ENCODE data around the gene NEK4.
"Not testable (repeated sequence)": the region's sequence is repeated elsewhere in the genome, so short reads cannot be mapped to it uniquely, and the experiment has no call there.

Gene NEK4

GRCh38 chr3:52777959-52778805 lies 7.4 kb upstream of the NEK4 start:
- no peak for ATAC-seq
- no peak for DNase-seq

- DNase-seq (no peak), ATAC-seq (no peak)
These were observed 6.6 kb upstream of the NEK4 start, which contains the start of gene ITIH1 for GRCh38 chr3:52777127-52777958. TSS of gene ITIH1 (plus strand) at chr3:52777599. CDS start at chr3:52777616, 17 bp downstream.

- not testable (repeated sequence) for ATAC-seq, DNase-seq
These were observed 5.7 kb upstream of the NEK4 start for GRCh38 chr3:52776486-52776885.

- ATAC-seq (no peak), DNase-seq (no peak)
These were observed 5.1 kb upstream of the NEK4 start for GRCh38 chr3:52775877-52776276.

- DNase-seq = no peak
- no peak for ATAC-seq
These were observed 4.4 kb upstream of the NEK4 start for GRCh38 chr3:52774901-52775864.

- ATAC-seq = no peak
- DNase-seq = no peak
These were observed 3.5 kb upstream of the NEK4 start for GRCh38 chr3:52774066-52774713.

- no peak for DNase-seq
- no peak for ATAC-seq
These were observed 2.8 kb upstream of the NEK4 start for GRCh38 chr3:52773361-52774065.

- no peak for DNase-seq
- no peak for ATAC-seq
These were observed 962 bp upstream of the NEK4 start for GRCh38 chr3:52771702-52772101.

- DNase-seq = no peak
- no peak for ATAC-seq
These were observed 568 bp upstream of the NEK4 start for GRCh38 chr3:52771334-52771681.

- ATAC-seq (no peak), DNase-seq (no peak)
These were observed 819 bp downstream of the NEK4 start for GRCh38 chr3:52769786-52770455.

- ATAC-seq = no peak
- no peak for DNase-seq
These were observed 7.3 kb downstream of the NEK4 start for GRCh38 chr3:52763466-52763865.

- ATAC-seq = no peak
- no peak for DNase-seq
These were observed 14.6 kb downstream of the NEK4 start for GRCh38 chr3:52756141-52756540.

- DNase-seq (no peak), ATAC-seq (no peak)
These were observed 16.4 kb downstream of the NEK4 start for GRCh38 chr3:52754373-52754772.

GRCh38 chr3:52752045-52752660 lies 18.6 kb downstream of the NEK4 start:
- ATAC-seq (no peak), DNase-seq (no peak)

- no peak for DNase-seq
- ATAC-seq = no peak
These were observed 27.0 kb downstream of the NEK4 start for GRCh38 chr3:52743721-52744120.

GRCh38 chr3:52743152-52743551 lies 27.6 kb downstream of the NEK4 start:
- DNase-seq (no peak), ATAC-seq (no peak)

GRCh38 chr3:52742418-52743041 lies 28.2 kb downstream of the NEK4 start:
- DNase-seq (no peak), ATAC-seq (no peak)

- DNase-seq (no peak), ATAC-seq (no peak)
These were observed 31.0 kb downstream of the NEK4 start for GRCh38 chr3:52739730-52740129.

- no peak for DNase-seq
- ATAC-seq = no peak
These were observed 37.4 kb downstream of the NEK4 start for GRCh38 chr3:52733256-52733891.
